ENCODE data around the gene CEBPG. TPM values are rescaled to one million over a fixed set of nuclear protein-coding genes. Genes with fewer than 3 reads are reported as not detected.
A peak's percentile ranks its signal among the peaks of the same experiment; 100 is the strongest.

Gene CEBPG
- total RNA-seq, 1 experiment from 2014 or later, result 51.1 TPM

GRCh38 chr19:33406521-33407139 lies 33.1 kb downstream of the CEBPG start:
- ChIA-PET RAD21 (ENCODE audit: low non-redundant PET in 1 of 2, low total read pairs in 2 of 2, uncharacterized antibody in 2 of 2, unreplicated experiment in 2 of 2) (interaction anchor here (0.5 to 1.3 kb wide), 4 partner anchors 164 to 344 kb away, joined by 4 to 10 read pairs (median 6); no protein-coding TSS in a partner anchor), POLR2A (no interaction called here), CTCF (interaction anchor here (1.1 to 2.4 kb wide), 13 partner anchors 9 to 279 kb away, joined by 3 to 20 read pairs (median 5); partner anchors contain the start of gene CEBPA)
- H4K20me1 ChIP-seq (ENCODE audit: insufficient read depth), result no peaks in the 10 kb centered on the region
- no peaks in the 10 kb centered on the region for H3K9me2 ChIP-seq (ENCODE audit: insufficient read depth)
- H3K4me2 ChIP-seq (ENCODE audit: low read length), result no peak overlapping the region
- TF ChIP-seq SRF (IDR thresholded peaks at IDR 0.05; ENCODE audit: low read depth), result no peak
- peak; percentile 95 for TF ChIP-seq RAD21 (IDR thresholded peaks at IDR 0.05; ENCODE audit: low read depth)
- TF ChIP-seq POLR2AphosphoS5 (IDR thresholded peaks at IDR 0.05; ENCODE audit: low read depth, low read length), result no peak
- no peak for TF ChIP-seq EZH2 (IDR thresholded peaks at IDR 0.05)
- TF ChIP-seq CTCF (IDR thresholded peaks at IDR 0.05 in 2 of 3, conservative IDR thresholded peaks at IDR 0.05 in 1 of 3; ENCODE audit: borderline replicate concordance in 1 of 3, insufficient read depth in 1 of 3, low read depth in 2 of 3, low read length in 2 of 3), result peak; percentile 79 to 87 (median 79)
- TF ChIP-seq MAX (IDR thresholded peaks at IDR 0.05), result no peak
- H3K36me3 ChIP-seq (ENCODE audit: control insufficient read depth in 1 of 2, insufficient read depth in 2 of 2, low read length in 2 of 2), result no peaks in the 10 kb centered on the region
- no peaks in the 10 kb centered on the region for H3K27me3 ChIP-seq (ENCODE audit: insufficient read depth, low read length)
- H3K79me2 ChIP-seq (ENCODE audit: insufficient read depth, low read length), result no peaks in the 10 kb centered on the region
- no TSS peak for BruUV-seq (replicated peaks)
- H3K9me3 ChIP-seq (ENCODE audit: control insufficient read depth in 1 of 2, insufficient read depth in 1 of 2, low read depth in 1 of 2, low read length in 2 of 2), result no peaks in the 10 kb centered on the region
- H2AFZ ChIP-seq (ENCODE audit: low read depth, low read length, poor library complexity, severe bottlenecking), result no peak overlapping the region
- no peaks in the 10 kb centered on the region for H3K4me1 ChIP-seq (ENCODE audit: control insufficient read depth in 1 of 2, insufficient read depth in 2 of 2, low read length in 2 of 2)
- DNase-seq (ENCODE audit: low read depth, low spot score) (peak; percentile 32), ATAC-seq (peak; percentile 93)
- intact Hi-C loops (cut with micrococcal nuclease), result loop anchor here (1.0 to 10.0 kb wide), 3 partner anchors 165 to 262 kb away; no protein-coding TSS in a partner anchor
- H3K9ac ChIP-seq (ENCODE audit: low read length), result no peak overlapping the region
- H3K4me3 ChIP-seq (replicated peaks in 1 of 2; ENCODE audit: low read depth in 1 of 2, low read length in 2 of 2), result no peak overlapping the region
- no peak overlapping the region for H3K27ac ChIP-seq (ENCODE audit: low read depth, low read length)
